Lower leg skin (tissue), 3 donors: ENCODE data around the gene A4GALT.

Experiments used
- POLR2A ChIP-seq, 2 donors: fragments of 450-650 bp; IDR thresholded peaks; one replicate each; pipeline ENCODE4 v1.6.1; 2016 to 2017; ENCODE audit warnings: antibody characterized with exemption in 2 of 2, mild to moderate bottlenecking in 1 of 2, moderate library complexity in 1 of 2
- TF ChIP-seq, protein P1 (sequence below), 3 donors: fragments of 450-650 bp; IDR thresholded peaks; one replicate each; pipeline ENCODE4 v1.5.1; 2016; ENCODE audit warnings: antibody characterized with exemption in 3 of 3, mild to moderate bottlenecking in 3 of 3, moderate library complexity in 2 of 3

- TF ChIP-seq, protein P1, sequence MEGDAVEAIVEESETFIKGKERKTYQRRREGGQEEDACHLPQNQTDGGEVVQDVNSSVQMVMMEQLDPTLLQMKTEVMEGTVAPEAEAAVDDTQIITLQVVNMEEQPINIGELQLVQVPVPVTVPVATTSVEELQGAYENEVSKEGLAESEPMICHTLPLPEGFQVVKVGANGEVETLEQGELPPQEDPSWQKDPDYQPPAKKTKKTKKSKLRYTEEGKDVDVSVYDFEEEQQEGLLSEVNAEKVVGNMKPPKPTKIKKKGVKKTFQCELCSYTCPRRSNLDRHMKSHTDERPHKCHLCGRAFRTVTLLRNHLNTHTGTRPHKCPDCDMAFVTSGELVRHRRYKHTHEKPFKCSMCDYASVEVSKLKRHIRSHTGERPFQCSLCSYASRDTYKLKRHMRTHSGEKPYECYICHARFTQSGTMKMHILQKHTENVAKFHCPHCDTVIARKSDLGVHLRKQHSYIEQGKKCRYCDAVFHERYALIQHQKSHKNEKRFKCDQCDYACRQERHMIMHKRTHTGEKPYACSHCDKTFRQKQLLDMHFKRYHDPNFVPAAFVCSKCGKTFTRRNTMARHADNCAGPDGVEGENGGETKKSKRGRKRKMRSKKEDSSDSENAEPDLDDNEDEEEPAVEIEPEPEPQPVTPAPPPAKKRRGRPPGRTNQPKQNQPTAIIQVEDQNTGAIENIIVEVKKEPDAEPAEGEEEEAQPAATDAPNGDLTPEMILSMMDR (IDR thresholded peaks at IDR 0.05), result peak in 1 of 3 donors; percentile 59
- TF ChIP-seq POLR2A (IDR thresholded peaks at IDR 0.05), result peak in 1 of 2 donors; percentile 14
Measured at GRCh38 chr22:42648368-42649245, 72.1 kb downstream of the A4GALT start.
